ENCODE results near the gene EPS8L1.
"Not testable (repeated sequence)": the region's sequence is repeated elsewhere in the genome, so short reads cannot be mapped to it uniquely, and the experiment has no call there.

The EPS8L1 gene

DNA sequence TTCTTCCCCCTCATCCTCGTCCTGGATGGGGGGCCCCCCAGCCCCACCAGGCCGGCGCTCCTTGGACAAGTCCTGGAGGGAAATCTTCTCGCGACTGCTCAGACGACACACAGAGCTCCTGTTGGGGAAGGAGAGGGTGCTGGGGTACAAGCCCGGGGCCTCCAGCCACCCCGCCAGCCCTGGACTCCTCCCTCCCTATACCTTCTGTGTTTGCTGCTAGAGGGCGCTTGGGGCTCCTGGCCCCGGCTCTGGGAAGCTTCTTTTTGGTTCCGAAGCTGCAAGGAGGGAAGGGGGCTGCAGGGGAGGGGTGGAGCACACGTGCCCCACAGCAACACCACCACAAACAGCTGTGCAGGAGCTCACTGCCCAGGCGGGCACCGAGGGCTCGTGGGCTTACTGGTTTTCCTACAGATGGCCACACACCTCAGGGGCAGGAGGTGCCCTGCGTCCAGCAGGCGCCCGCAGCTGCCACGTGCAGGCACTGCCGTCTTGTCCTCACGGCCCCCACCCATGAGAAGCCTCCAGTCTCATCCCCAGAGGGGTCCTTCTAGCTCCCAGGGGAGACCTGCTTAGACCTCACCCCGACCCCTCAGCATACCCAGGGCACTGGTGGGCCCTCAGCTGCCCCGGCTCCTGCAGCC is 20.5 kb downstream of the EPS8L1 start:
- no peak for DNase-seq

DNA sequence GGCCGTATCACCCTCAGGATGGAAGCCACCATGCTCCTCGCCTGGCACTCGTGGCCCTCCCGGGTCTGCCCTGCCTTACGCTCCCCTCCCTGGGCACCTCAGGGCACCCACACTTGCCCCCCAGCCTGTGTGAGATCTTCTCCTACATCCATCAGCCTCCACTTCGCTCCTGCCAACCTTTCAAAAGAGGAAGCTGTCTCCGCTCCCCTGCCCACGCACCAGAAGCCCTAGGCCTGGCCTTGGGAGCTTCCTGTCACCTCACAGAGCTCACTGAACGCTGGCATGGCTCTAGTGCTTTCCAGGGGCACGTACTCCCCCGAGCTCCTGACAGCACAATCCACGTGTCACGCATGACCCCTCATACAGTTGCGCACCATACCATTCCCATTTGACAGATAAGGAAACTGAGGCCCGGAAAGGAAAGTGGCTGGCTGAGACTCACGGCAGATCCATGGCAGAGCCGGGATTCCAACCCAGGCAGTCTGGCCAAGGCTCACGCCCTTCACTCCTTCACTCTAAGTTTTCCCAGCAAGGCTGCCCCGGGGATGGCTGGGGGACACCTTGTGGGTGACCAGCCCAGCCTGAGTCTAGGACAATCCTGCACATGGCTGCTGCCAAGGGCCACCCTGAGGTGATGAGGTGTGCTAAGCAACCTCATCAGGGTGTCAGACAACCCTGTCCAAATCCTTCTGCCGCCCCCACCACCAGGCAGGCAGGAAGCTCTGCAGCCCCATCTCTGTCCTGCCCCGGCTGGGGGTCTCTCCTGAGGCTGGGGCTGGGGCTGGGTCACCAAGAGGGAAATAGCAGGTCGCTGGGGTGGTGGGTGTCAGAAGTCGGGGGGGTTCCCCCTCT is 22.4 kb downstream of the EPS8L1 start:
- no peak for DNase-seq

DNA sequence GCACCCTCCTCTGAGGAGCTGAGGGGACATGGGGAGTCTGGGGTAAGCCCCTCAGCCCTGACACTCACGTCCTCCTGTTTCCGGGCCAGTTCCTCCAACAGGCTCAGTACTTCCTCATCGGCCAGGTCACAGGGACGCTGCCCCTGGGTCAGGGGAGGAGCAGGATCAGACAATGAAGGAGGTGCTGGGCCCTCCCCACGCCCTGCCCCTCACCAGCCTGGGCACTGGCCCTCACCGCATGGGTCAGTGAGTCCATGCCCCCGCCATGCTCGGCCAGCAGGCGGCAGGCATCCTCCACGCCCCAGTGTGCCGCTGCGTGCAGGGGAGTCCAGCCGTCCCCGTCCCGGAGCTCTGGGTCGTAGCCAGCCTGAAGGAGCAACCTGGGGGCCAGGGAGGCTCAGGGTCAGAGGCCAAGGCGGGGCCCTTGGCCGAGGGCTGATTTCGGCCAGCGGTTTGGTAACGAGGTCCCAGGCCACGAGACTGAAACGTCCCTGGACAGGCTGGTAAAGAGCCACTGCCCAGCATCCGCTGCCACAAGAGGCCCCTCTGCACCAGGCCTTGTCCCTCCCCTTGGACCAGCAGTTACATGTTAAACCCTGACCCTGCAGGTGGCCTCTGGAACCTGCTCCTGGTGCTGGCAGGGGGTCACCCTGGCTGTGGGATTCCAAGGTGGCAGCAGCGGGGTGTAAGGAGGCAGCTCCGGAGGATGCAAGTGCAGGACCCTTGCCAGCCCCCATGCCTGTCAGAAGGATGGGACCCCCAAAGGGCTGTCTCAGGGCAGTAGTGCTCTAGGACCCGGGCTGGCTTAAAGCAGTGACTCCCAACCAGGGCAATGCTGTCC is 23.3 kb downstream of the EPS8L1 start:
- DNase-seq = no peak

DNA sequence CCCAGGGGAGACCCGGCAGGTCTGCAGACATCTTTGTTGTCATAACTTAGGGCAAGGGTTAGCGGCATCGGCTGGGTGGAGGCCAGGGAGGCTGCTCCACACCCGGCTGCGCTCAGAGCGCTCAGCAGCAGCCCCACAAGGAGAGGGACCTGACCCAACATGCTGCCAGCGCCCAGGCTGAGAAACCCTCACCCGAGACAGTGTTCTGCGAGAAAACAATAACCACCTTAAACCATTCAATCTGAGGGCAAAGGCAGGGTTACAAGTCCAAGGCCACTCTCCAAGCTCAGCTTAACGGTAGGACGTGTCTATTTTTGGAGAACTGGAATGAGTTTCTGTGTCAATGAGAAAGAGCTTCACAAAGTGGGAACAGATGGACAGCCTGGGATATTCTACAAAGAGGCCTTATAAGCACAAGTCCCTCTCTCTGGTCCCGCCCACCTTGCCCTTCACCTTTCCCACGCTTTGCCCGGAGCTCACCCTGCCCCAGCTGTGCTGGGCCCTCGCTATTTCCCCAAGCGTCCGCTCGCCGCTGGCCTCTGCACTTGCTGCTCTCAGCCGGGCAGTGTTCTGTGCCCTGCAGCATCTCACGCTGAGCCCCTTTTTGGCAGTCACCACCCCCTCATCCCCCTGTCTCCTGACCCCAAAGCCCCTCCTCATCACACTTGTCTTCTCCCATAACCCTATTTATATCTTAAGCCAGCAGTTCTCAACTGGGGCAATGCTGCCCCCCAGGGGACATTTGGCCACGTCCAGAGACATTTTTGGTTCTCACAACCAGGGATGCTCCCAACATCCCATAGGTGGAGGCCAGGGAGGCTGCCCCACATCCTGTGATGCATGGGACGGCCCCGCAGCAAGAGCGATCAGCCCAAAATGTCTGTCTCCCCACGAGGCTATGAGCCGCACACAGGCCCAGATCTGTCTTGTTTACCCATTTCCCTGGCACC is 24.2 kb downstream of the EPS8L1 start:
- no peak for DNase-seq

DNA sequence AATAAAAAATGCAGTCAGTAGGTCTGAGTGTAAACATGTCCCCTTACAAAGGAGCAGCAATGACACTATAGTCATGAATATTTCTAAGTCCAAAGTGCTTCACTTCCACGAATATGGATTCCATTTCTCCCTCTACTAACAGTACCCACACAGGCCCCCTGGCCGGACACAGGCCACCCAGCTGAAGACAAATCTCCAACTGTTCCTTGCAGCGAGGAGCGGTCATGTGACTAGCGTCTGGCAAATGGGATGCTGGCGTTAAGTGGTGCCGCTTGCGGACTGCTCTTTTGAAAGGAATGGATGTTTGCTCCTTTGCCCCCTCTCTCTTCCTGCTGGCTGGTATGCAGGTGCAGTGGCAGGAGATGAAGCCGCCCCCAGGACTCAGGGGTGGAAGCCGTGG is 25.6 kb downstream of the EPS8L1 start:
- no peak for DNase-seq

DNA sequence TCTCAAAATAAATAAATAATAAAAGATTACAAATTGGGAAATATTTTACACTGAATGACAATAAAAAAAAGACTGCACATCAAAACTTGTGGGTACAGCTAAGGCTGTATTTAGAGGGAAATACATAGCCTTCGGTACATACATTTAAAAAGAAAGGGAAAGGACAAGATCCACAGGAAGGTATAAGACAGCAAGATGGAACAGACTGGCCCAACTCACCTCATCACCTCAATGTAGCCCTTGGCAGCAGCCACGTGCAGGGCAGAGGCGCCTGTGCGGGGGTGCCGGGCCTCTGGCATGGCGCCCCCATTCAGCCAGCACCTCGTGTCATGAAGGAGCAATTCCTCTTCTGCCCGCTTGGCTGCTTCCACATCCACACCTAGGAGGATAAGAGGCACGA is 27.5 kb downstream of the EPS8L1 start:
- DNase-seq = no peak

DNA sequence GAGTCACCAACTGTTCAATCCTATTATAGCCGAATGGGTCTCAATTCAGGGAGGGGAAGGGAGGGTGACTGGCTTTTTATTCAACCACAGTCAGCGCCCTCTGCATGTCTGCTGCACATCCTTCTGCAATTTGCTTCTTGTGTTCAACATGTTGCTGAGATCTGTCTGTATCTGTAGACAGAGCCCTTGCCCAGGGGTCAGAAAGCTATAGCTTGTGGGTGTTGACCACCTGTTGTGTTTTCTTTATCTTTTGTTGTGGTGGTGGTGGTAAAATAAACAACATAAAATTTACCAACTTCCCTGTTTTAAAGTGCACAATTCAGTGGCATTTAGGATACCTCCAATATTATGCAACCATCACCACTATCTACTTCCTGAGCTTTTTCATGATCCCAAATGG is 29.6 kb downstream of the EPS8L1 start:
- no peak for DNase-seq

DNA sequence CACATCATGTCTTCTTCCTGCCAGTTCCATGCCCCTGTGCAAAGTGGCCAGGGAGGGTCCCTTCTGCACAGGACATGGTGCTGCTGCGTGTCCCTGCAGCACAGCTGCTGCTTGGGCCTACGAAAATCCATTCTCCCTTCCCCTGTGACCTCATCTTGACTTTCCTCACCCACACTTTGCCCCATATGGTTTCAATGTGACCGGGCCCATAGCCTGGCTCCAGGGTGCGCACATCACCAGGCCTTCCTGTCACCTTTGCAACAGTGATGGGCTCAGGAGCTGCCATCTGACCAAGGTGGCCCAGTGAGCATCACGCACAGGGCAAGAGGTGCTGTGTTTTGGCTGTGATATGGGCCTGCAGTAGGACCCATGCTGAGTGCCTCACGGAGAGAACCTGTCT is 30.9 kb downstream of the EPS8L1 start:
- no peak for DNase-seq

DNA sequence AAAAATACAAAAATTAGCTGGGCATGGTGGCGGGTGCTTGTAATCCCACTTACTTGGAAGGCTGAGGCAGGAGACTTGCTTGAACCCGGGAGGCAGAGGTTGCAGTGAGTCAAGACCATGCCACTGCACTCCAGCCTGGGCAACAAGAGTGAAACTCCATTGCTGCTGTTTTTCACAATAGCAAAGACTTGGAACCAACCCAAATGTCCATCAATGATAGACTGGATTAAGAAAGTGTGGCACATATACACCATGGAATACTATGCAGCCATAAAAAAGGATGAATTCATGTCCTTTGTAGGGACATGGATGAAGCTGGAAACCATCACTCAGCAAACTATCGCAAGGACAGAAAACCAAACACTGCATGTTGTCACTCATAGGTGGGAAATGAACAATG is 31.6 kb downstream of the EPS8L1 start:
- DNase-seq = not testable (repeated sequence)

DNA sequence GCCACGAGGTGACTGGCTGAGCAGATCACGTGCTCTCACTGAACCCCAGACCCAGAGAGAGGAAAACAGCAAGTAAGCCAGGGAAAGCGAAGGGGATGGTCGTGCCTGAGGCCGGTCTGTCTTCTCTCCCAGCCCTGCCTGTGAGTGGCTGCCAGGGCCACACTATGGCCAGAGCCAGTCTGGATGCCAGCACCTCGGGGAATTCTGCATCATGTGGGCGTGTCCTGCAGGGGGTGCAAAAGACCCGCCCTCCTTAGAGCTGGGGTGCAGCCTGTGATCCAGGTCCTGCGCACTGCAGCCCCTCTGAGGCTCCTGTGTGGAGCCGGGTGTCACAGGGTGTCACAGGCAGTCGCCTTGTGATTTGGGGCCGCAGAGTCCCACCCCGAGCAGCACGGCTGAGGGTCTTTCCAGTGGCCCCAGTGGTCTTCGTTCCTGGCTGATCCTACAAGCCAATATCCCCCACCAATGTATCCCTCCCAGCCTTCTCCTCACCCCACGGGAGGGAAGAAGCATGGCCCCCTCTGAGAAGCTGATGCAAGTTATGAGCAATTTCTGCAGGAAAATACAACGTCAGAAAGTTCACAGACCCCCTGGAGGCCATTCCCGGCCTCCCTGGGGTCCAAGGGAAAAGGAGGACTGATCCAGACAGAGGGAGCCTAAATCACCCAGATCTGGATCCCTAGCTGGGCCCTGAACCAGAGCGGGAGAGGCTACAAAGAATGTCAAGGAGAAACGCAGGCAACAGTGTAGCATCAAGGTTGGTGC is 34.0 kb downstream of the EPS8L1 start:
- no peak for DNase-seq

DNA sequence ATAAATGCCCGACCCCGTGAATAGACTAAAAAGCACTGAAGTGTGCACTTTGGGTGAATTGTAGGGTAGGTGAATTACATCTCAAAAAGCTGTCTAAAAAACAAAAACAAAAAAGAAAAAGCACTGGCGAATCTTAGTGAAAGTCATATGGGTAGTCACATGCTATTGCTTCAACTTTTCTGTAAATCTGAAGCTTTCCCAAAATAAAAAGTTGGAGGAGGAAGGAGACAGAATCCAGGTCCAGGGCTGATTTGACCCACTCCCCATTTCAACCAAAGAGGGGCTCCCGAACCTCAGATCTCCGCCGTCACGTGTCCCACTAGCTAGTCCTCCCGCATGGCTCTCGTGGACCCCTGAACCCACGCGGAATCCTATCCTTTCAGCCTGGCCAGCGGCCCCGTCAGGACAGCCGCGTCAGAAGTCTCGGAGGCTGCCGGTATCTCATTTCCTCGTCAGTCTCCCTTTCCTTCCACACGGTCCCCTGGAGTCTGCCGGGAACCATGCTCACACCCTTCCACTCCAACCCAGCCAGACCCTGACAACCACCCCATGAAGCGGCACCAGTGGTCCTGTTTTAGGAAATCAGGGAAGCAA is 35.7 kb downstream of the EPS8L1 start:
- no peak for DNase-seq

DNA sequence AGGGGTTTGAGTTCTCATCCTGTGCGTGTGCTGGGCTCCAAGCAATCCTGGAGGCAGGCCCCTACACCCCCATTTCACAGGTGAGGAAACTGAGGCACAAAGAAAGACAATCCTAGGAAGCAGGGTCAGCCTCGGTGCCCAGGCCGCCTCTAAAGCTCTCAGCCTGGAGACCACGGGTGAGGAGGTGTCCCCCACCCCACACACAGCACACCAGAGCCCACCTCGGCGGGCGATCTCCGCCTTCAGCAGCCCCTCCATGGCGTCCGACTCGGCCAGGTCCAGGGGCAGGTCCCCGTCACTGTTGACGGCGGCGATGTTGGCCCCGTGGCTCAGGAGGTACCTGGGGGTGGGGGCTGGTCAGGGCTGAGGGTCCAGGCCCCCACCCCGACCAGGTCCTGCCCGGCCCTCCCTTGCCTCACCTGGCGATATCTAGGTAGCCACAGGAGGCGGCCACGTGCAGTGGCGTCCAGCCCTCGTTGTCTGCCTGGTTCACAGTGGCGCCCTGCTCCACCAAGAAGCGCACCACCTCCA is 36.6 kb downstream of the EPS8L1 start:
- DNase-seq = no peak

DNA sequence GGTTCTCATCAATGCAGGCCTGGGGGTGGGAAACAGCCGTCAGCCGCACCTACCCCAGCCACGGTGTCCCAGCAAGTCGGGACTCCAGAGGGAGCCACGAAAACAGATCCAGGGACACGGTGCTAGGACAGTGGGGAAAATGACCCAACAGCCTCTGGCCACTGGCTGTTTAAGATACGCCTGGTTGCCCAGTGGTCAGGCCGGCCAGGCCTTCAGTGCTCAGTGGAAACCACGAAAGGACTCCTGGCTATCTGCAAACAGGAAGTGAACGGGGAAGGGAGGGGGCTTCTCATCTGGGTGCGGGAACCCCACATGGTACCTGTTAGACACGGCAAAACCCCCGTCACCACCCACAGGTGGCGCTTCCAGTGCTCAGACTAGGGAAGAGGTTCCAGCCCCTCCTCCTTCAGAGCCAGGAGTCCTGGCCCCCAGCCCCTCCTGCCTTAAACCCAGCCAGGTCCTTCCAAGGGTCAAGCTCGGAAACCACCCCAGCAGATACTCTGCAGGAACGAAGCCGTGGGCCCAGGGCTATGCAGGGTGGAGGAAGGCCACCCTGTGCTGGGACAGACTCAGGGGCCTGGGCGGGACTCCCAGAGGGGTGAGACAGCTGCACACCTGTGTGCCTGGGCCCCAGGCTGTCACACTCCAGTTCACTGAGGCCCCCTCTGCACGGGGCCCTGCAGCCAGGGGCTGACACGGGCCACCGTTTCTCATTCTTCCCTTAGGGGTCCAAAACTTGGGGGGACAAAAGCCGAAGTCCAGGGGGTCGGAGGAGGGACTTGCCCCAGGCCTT is 37.3 kb downstream of the EPS8L1 start:
- no peak for DNase-seq

DNA sequence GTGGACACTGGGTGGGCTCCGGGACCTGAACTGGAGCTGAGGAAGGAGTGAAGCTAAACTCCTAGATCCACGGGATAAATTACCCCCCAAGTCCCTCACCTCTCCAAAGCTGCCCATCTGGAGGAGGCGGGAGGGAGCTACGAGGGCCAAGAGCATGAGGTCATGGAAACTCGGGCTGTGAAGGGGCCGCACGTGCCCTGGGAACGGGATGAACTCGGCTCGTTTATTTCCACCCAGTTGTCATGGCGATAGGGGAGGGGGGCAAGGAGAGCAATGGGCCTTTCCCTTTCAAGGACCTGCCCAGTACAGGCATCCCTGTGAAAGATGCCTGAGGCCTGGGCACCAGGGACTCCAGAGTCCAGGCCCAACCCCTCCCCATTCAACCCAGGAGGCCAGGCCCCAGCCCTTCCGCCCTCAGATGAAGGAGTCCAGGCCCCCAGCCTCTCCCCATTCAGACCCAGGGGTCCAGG is 37.9 kb downstream of the EPS8L1 start:
- DNase-seq = no peak

DNA sequence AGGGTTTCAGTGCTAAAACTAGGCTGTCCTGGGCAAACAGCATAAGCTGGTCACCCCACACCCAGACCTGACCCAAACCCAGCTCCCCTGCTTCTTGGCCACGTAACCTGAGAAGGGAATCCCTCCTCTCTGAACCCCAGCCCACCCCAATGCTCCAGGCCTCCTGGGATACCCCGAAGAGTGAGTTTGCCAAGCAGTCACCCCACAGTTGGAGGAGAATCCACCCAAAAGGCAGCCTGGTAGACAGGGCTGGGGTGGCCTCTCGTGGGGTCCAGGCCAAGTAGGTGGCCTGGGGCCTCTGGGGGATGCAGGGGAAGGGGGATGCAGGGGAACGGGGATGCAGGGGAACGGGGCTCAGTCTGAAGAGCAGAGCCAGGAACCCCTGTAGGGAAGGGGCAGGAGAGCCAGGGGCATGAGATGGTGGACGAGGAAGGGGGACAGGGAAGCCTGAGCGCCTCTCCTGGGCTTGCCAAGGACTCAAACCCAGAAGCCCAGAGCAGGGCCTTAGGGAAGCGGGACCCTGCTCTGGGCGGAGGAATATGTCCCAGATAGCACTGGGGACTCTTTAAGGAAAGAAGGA is 39.0 kb downstream of the EPS8L1 start:
- no peak for DNase-seq

DNA sequence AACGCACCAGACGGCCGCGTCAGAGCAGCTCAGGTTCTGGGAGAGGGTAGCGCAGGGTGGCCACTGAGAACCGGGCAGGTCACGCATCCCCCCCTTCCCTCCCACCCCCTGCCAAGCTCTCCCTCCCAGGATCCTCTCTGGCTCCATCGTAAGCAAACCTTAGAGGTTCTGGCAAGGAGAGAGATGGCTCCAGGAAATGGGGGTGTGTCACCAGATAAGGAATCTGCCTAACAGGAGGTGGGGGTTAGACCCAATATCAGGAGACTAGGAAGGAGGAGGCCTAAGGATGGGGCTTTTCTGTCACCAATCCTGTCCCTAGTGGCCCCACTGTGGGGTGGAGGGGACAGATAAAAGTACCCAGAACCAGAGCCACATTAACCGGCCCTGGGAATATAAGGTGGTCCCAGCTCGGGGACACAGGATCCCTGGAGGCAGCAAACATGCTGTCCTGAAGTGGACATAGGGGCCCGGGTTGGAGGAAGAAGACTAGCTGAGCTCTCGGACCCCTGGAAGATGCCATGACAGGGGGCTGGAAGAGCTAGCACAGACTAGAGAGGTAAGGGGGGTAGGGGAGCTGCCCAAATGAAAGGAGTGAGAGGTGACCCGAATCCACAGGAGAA is 39.9 kb downstream of the EPS8L1 start:
- no peak for DNase-seq

DNA sequence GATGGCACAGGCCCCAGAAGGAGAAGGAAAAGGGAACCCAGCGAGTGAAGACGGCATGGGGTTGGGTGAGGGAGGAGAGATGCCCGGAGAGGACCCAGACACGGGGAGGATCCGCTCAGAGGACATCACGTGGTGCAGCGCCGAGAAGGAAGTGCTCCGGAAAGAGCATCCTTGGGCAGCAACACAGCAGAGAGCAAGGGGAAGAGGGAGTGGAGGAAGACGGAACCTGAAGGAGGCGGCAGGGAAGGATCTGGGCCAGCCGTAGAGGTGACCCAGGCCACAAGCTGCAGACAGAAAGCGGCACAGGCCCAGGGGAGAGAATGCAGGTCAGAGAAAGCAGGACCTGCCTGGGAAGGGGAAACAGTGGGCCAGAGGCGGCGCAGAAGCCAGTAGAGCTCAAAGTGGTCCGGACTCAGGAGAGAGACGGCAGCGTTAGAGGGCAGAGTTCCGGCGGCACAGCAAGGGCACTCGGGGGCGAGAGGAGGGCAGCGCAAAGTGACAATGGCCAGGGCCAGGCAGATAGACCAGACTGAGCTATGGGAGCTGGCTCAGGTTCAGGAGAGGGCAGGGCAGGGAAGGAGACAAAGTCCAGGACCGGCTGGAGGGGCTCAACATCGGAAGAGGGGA is 40.7 kb downstream of the EPS8L1 start:
- peak; percentile 81 for DNase-seq

DNA sequence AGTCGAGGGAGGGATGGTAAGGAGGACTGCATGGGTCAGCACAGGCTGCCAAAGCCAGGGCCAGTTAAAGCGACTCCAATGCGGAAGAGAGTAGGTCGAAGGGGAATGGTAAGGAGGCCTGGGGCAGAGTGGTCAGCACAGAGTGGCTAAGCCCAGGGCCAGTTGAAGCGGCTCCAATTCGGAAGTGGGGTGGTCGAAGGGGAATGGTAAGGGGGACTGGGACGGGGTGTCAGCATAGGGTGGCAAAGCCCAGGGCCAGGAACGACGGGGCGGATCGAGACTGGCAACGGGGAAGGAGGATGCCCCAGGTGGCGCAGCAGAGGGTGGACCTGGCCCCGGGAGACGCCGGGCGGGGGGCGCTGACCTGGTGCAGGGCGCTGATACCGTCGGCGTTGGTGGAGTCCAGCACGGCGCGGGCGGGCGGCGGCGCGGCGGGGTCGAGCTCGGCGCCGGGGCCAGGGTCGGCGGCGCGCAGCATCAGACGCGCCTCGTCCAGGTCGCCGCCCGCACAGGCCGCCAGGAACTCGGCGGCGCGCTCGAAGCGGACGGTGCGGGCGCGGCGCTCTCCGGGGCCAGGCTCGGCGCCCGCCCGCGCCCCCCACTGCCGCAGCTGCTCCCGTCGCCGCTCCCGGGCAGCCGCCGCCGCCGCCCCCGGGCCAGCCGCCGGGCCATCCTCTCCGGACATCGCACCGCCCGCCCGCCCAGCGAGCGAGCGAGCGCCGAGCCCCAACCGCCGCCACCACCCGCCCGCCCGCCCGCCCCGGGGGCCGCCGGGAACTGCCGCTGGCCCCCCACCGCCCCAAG is 41.4 kb downstream of the EPS8L1 start, which contains the start of gene PPP1R12C:
Gene PPP1R12C, minus strand, starts transcription at position 779 of the 804 bp plus-strand sequence. Its CDS starts 94 bp downstream, at position 685.
- no peak for DNase-seq

All from activated CD4-positive, alpha-beta T cell treated with anti-CD3 and anti-CD28 coated beads, Interleukin-10, Interleukin-2, amounts not matched to agents 100 ng/mL and 50 ng/mL, durations not matched to agents 16 hours and 8 hours (primary cell).